Germinal center (tissue), 1 donor: ENCODE results near the gene GAPDHS.

Source experiments
- DNase-seq: peaks from one replicate; pipeline ENCODE4 v3.0.0; 2012; ENCODE audit warnings: mixed read lengths, low spot score

Gene GAPDHS

DNA sequence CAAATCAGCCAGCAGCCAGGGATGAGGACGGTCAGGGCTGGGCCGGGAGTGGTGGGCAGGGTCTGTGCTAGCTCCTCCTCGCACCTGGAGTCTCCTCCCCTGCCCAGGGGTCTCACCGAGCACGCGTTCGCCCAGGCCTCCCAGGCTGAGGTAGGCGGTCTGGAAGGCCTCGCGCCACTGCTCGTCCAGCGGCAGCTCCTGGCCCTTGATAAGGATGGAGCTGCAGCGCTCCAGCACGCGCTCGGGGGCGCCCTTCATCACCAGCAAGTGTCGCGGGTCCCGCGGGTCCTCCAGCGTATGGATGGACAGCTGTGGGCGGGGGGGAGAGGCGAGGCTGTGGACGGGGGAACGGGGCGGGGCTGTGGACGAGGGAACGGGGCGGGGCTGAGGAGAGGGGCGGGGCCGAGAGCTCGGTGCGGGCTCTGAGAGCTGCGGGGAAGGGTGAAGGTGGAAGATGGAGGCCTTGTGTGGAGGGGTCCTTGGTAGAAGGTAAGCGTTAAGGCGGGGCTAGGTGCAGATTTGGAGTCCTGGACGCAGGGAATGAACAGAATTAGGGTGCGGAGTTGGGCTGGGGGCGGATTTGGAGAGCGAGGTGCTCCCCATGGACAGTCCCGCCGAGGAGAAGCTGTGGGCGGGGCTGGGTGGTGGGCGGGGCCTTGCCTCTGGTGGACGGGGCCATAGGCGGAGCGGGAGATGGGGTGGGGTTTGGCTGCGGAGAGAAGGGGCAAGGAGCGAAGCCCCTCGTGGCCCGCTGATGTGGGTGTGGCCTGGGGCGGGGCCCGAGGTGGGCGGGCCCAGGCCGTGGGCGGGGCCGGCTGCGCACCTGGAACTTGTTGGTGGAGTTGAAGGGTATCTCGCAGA, 24.5 kb downstream of the GAPDHS start:
- peak; percentile 71 for DNase-seq

- no peak for DNase-seq
Observed at GRCh38 chr19:35558400-35559280, 25.4 kb downstream of the GAPDHS start.

GRCh38 chr19:35559281-35559659, 26.0 kb downstream of the GAPDHS start:
- no peak for DNase-seq

GRCh38 chr19:35559781-35560180, 26.5 kb downstream of the GAPDHS start:
- DNase-seq: no peak

DNA sequence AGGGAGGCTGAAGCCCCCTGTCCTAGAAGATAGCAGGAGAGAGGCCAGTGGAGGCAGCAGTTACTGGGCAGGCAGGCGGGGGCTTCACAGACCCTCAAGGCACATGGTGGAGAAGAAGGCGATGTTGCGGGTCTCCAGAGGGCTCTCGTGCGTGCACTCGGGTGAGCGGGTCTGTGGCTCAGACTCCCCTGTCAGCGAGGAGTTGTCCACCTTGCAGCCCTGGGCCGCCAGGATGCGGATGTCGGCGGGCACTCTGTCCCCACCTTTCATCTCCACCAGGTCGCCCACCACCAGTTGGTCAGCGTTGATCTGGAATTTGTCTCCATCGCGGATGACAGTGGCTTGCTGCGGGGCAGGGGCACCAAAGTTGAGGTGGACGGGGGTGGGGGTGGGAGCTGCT, 27.0 kb downstream of the GAPDHS start:
- DNase-seq: no peak

DNA sequence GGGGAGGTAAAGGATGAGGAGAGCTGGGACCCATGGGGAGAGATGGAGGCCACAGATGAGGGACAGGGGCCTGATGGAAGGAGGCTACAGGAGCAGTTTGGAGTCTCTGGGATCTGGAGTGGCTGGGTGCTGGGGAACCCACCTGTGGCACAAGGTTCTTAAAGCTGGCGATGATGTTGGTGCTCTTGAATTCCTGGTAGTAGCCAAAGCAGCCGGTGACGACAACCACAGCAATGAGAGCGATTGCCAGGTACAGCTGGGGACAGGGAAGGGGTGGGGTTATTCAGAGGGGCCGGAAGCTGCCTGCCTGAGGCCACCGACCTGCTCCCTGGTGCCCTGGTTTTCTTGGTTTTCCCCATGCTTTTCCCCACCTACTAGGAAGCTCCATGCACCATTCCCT, 27.4 kb downstream of the GAPDHS start:
- no peak for DNase-seq

DNA sequence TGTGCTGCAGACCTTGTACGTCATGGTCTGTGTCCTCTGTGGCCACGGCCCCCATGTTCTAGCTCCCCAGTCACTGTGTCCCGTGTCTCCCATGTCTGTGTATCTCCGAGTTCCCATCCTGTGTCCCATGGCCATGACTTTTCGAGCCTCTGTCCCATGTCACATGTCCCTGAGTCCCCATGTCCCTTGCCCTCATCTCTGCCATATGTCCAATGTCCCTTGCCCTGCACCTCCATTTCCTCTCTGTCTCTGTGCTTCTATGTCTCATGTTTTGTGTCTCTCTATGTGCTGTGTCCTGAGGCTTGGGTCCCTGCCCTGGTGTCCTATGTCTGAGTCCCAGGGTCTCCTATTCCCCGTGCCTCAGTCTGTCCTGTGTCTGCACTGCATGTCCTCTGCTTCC, 28.2 kb downstream of the GAPDHS start:
- no peak for DNase-seq

GRCh38 chr19:35562336-35562735, 29.1 kb downstream of the GAPDHS start:
- DNase-seq: no peak

DNA sequence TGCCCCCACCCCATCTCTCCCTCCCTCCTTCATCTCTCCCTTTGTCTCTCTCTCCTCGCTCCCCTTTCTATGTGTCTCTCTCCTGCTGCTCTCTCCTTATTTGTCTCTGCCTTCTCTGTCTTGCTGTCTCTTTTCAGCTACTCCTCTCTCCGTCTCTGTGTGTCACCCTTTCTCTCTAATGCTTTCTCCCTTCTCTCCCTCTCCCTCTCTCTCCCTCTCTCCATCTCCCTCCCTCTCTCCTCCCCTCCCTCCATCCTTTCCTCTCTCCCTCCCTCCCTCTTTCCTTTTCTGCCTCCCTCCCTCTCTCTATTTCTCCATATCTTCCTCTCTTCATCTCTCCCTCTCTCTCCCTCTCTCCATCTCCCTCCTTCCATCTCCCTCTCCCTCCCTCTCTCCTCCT, 29.5 kb downstream of the GAPDHS start:
- DNase-seq: no peak

GRCh38 chr19:35563207-35563829, 30.1 kb downstream of the GAPDHS start, which contains the start of gene ATP4A:
Gene ATP4A, minus strand, starts transcription at chr19:35563658. Its CDS starts 29 bp downstream, at chr19:35563629.
- DNase-seq: no peak

DNA sequence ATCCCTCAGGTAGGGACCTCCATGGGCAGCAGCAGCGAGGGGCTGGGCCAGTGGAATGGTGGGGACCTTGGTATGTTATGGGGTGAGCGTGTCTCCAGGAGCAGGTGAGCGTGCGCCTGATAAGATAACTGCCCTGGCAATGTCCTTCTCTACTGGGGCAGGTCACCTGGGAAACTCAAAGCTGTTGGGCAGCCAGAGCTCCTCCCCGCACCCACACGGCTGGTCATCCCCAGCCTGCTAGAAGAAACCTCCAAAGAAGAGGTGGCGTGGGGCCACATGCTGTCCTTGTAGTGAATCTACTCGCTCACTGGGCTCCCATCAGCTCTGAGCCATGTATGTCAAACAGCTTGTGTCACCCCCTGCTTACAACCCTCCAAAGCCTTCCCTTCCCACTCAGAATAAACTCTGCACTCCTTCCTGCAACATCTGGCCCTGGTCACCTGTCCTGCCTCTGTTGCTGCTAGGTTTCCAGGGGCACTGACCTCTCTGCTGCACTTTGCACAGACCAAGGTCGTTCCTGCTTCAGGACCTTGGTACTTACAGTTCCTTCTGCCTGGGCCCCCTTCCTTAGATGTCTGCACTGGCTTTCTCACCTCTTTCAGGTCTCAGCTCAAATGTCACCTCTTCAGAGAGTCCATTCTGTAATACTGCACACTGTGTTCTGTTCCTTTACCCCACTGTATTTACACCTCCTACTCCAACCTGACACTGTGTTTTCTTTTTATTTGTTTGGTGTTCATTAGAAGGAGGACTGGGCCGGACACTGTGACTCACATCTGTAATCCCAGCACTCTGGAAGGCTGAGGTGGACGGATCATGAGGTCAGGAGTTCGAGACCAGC, 32.0 kb downstream of the GAPDHS start:
- DNase-seq: no peak

GRCh38 chr19:35566738-35567137, 33.5 kb downstream of the GAPDHS start:
- no peak for DNase-seq

DNA sequence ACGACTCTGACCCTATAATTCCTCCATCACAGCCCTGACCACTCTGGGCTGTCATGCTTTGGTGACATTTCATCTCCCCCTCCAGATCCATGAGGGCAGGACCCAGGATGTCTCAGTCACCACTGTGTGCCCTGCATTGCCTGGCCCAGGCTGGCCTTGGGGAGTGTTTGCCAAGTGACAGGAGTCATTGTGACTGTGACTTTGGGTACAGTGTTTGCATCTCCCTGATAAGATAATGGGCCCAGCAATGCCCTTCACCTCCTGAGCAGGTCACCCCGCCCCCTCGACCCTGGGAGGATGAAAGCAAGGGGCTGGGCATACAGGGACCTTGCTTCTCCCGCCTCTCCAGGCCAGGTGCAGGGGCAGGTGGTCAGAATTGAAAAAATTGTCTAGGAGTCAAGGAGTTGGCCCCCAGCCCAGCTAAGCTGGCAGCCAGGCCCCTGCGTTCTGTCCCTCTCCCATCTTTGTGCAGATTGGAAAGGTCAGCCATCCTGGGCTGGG, 36.1 kb downstream of the GAPDHS start:
- DNase-seq: no peak

DNA sequence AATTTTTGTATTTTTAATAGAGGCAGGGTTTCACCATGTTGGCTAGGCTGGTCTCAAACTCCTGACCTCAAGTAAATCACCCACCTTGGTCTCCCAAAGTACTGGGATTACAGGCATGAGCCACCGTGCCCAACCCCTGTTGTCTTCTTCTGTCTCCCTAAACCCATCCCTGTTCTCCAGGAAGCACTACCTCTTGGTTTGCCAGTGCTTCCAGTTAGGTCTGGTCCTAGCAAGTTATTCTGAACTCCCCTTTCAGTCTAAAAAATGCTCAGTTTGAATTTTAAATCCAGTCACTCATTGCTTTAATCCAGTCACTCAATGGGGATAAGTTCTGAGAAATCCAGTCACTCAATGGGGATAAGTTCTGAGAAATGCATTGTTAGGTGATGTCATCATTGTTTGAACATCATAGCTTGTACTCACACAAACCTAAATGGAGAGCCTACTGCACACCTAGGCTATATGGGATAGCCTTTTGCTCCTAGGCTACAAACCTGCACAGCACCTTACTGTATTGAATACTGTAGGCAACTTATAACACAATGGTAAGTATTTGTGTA, 38.2 kb downstream of the GAPDHS start:
- DNase-seq: no peak

DNA sequence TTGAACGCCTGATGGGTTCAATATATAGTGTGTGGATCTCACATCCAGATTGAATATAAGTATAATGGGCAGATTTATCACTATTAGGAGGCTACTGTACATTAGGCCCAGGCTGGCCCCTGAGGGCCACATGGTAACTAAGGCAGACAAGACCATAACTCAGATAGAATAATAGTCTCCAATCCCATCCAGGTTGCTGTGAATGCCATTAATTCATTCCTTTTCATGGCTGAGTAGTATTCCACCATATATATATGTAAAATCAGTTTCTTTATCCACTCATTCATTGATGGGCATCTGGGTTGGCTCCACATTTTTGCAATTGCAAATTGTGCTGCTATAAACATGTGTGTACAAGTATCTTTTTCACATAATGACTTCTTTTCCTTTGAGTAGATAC, 44.7 kb downstream of the GAPDHS start:
- DNase-seq: no peak

- DNase-seq: no peak
Observed at GRCh38 chr19:35578707-35579106, 45.5 kb downstream of the GAPDHS start.

- no peak for DNase-seq
Observed at GRCh38 chr19:35582760-35583159, 49.5 kb downstream of the GAPDHS start.

DNA sequence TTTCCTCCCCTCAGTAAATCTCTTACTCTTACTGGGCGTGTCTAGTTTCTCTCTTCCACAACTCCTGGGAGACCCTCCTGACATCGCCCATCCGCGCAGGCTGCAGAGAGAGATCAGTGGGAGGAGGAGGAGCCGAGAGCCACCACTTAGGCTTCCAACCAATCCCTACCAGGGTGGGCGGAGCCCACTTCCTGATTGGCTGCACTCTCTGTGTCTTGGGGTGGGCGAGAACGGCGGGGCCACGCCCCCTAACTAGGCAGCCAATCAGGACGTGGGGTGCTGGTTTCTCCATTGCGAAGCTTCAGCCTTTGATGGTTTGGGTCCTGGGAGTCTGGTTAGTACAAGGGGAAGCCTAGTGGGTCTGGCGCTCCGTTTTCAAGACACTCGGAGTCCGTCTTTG, 52.6 kb downstream of the GAPDHS start, which contains the start of gene PMIS2:
PMIS2 (plus strand) TSS at position 326 of the 400 bp plus-strand sequence. CDS start 87 bp downstream, outside the sequence.
- peak; percentile 40 for DNase-seq

DNA sequence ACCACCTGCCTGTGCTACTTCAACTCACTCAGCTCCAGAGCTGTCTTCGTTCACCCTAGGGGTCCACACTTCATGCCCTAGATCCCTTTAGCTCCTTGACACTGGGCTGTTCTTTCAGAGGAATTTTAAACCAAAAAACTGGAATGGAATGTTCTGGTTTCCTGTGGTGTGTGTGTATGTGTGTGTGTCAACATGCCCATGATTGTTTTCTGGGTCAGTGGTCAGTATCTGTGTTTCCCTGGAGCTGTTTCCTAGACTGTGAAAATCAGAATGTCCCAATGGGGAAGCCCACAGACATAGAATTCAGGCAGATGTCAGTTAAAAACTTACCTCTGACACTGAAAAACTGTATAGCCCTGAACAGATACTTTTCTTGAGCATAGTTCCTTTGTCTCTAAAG, 54.1 kb downstream of the GAPDHS start:
- DNase-seq: no peak

GRCh38 chr19:35590875-35591274, 57.6 kb downstream of the GAPDHS start:
- DNase-seq: no peak

DNA sequence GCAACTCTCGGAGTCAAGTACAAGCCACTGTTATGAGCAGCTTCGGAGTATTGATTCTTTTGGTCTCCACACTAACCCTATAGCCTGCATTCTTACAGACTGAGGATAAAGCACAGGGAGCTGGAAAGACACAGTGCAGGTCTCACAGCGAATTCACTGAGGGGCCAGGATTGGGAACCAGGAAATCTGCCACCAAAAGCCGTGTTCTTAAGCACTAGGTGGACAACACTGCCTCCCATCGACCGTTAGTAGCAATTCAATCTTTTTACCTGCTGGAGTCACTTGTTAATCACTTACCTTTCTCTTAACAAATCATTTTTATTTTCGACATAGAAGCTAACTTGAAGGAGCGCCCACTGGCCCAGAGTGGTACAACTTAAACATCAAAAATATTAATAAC, 59.0 kb downstream of the GAPDHS start:
- DNase-seq: peak; percentile 65
